Glutamatergic neuron (in vitro differentiated cells): ENCODE results near the gene SLIT3. TPM values are rescaled to one million over a fixed set of nuclear protein-coding genes. Genes with fewer than 3 reads are reported as not detected.

Experiments
- DNase-seq: peaks from one replicate; pipeline ENCODE4 v3.0.0; 2022
- H3K27ac Mint-ChIP-seq: one replicate; pipeline ENCODE4 v1.8.0; 2020; ENCODE audit warnings: mild to moderate bottlenecking, mixed read lengths, inconsistent platforms; ENCODE audit not compliant: unreplicated experiment
- H3K27me3 Mint-ChIP-seq: one replicate; pipeline ENCODE4 v1.8.0; 2020; ENCODE audit warnings: mild to moderate bottlenecking, moderate library complexity, mixed read lengths, inconsistent platforms; ENCODE audit not compliant: unreplicated experiment
- H3K36me3 Mint-ChIP-seq: one replicate; pipeline ENCODE4 v1.8.0; 2020; ENCODE audit warnings: mild to moderate bottlenecking, mixed read lengths, inconsistent platforms; ENCODE audit not compliant: unreplicated experiment
- H3K4me1 Mint-ChIP-seq: one replicate; pipeline ENCODE4 v1.8.0; 2020; ENCODE audit warnings: mild to moderate bottlenecking, low read depth, mixed read lengths, inconsistent platforms; ENCODE audit not compliant: unreplicated experiment
- H3K4me3 Mint-ChIP-seq: one replicate; pipeline ENCODE4 v1.8.0; 2020; ENCODE audit warnings: mild to moderate bottlenecking, mixed read lengths, inconsistent platforms; ENCODE audit not compliant: unreplicated experiment
- H3K9me3 Mint-ChIP-seq: one replicate; pipeline ENCODE4 v1.8.0; 2020; ENCODE audit warnings: mild to moderate bottlenecking, moderate library complexity, mixed read lengths, inconsistent platforms; ENCODE audit not compliant: unreplicated experiment
- CTCF ChIP-seq: fragments of 200-600 bp; sonication (generic); IDR thresholded peaks from one replicate; pipeline ENCODE4 v1.5.0; 2021; ENCODE audit not compliant: partially characterized antibody, unreplicated experiment
- total RNA-seq: library from RNA; stranded (reverse); fragmentation: NEBNext Ultra II Directional; extraction: Animal tissue kit (Norgen Biotek cat#: 25700); gene quantifications from one replicate; pipeline ENCODE4 v1.2.1, GENCODE V29; 2021; ENCODE audit not compliant: unreplicated experiment

The SLIT3 gene
- total RNA-seq, 1 donor from 2014 or later: 11.5 TPM

DNA sequence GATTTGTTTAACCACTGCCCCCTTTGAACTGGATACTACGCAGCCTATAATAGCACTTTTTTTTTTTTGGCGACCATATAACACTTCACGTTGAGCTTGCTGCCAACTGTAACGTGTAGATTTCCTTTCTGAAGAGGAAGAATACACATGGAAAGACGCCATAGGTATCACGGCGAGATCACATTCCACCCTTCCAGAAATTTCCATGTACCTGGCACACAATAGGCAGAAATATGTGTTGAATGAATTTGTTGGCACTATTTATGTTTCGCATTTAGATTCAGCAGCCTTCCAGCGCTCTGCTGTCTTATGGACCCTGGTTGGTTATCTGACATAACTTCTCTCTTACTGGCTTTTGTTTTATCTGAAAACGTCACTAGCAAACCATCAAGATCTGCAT is 250.3 kb downstream of the SLIT3 start:
- peaks cover 9% of the 10 kb centered on the region for H3K4me1 Mint-ChIP-seq
- no peak for DNase-seq
- H3K27ac Mint-ChIP-seq: no peak overlapping the region
- no peaks in the 10 kb centered on the region for H3K36me3 Mint-ChIP-seq
- no peak overlapping the region for H3K4me3 Mint-ChIP-seq
- no peak for TF ChIP-seq CTCF
- peaks cover 2% of the 10 kb centered on the region for H3K27me3 Mint-ChIP-seq
- H3K9me3 Mint-ChIP-seq: peaks cover 1% of the 10 kb centered on the region

DNA sequence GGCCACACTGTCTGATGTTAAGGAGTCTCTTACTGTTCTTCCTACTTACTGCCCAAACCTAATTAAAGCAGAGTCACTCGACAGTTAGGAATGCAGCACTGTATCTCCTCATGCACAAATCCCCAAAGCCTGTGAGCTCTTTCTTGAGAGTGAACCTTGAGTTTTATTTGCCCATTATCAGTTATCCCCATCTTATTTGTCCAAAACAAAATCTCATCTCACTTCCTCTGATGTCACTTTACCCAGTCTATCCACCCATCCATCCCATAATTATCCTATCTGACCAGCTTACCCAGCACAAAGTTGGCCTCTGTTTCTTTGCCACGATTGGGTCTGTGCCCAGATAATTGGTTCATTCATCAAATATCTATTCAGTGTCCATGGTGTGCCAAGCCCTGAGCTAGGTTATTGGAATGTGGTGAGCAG is 250.8 kb downstream of the SLIT3 start:
- no peaks in the 10 kb centered on the region for H3K36me3 Mint-ChIP-seq
- TF ChIP-seq CTCF: no peak
- H3K27me3 Mint-ChIP-seq: peaks cover 2% of the 10 kb centered on the region
- H3K9me3 Mint-ChIP-seq: peaks cover under 1% of the 10 kb centered on the region
- H3K27ac Mint-ChIP-seq: no peak overlapping the region
- DNase-seq: no peak
- no peak overlapping the region for H3K4me3 Mint-ChIP-seq
- peaks cover 9% of the 10 kb centered on the region for H3K4me1 Mint-ChIP-seq

DNA sequence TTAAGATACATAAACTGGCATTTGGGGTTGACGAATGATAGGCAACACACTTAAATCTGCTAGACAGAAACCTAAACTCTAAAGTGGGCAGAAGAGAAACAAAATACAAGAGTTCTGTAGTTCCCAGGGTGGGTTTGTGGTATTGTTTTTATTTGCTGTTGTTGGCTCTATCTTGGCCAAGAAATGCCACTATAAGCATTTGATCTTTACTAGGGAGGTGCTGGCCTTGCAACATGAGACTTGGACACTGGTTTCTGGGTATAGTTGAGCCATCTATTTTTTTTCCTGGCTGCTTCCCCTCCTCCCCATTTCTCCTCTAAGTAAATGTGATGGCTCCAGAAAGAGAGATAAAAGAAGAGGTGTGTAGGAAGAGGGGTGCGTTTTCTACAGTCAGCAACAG is 251.2 kb downstream of the SLIT3 start:
- Mint-ChIP-seq H3K4me3 (no peak overlapping the region), H3K36me3 (no peaks in the 10 kb centered on the region), H3K27ac (no peak overlapping the region), H3K9me3 (no peaks in the 10 kb centered on the region), H3K4me1 (peaks cover 9% of the 10 kb centered on the region), H3K27me3 (peaks cover 2% of the 10 kb centered on the region)
- DNase-seq: no peak
- TF ChIP-seq CTCF: no peak

- peaks cover 2% of the 10 kb centered on the region for H3K27me3 Mint-ChIP-seq
- no peaks in the 10 kb centered on the region for H3K9me3 Mint-ChIP-seq
- no peak for DNase-seq
- no peak overlapping the region for H3K27ac Mint-ChIP-seq
- no peak for TF ChIP-seq CTCF
- H3K4me3 Mint-ChIP-seq: no peak overlapping the region
- no peaks in the 10 kb centered on the region for H3K36me3 Mint-ChIP-seq
- H3K4me1 Mint-ChIP-seq: peaks cover 9% of the 10 kb centered on the region
Measured at GRCh38 chr5:169048181-169049125, 252.5 kb downstream of the SLIT3 start.

GRCh38 chr5:169044962-169045361 is 256.0 kb downstream of the SLIT3 start:
- peaks cover 2% of the 10 kb centered on the region for H3K27me3 Mint-ChIP-seq
- no peaks in the 10 kb centered on the region for H3K9me3 Mint-ChIP-seq
- no peaks in the 10 kb centered on the region for H3K4me1 Mint-ChIP-seq
- no peaks in the 10 kb centered on the region for H3K36me3 Mint-ChIP-seq
- no peak for TF ChIP-seq CTCF
- H3K4me3 Mint-ChIP-seq: no peak overlapping the region
- no peak for DNase-seq
- H3K27ac Mint-ChIP-seq: no peak overlapping the region
